GM12873 (cell line): Measurements from ENCODE around the gene AZIN2.

ENCODE experiments used
- TF ChIP-seq, protein P1 (sequence below): IDR thresholded peaks from 2 replicates; pipeline ENCODE4 v1.5.1; 2012; ENCODE audit warnings: low read depth, mild to moderate bottlenecking, moderate library complexity, low read length, control low read depth; ENCODE audit not compliant: insufficient read depth; ENCODE audit errors: missing control alignments

AZIN2 gene

DNA sequence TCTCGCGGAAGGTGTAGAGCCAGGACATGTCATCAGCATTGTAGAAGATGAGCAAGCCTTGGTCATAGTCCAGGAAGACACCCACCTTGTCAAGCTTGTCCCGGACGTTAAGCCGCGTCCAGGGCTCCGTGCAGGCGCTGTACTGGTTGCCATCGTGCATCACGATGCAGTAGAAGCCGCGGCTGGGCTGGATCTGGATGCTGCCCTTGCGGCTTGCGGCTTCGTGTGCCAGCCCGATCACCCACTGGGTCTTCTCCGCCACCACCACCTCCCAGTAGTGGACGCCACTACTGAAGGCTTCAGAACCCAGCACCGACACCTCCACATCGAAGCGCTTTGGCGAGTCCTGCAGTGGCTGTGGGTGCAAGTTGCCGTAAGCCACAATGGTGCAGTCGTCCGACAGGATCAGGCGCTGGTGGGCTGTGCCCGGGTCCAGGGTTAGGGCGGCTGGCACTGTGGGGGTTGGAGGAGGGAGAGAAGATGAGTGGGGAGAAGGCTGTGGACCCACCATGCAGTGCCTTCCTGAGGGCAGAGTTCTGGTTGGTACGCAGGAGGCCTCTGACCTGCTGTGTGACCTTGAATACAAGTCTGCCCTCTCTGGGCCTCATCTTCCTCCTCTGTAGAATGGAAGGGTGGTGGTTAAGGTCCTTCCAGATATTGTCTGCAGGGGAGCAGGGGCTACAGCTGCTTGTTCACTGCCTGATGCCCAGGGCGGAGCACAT, 66.5 kb downstream of the AZIN2 start:
- TF ChIP-seq, protein P1, sequence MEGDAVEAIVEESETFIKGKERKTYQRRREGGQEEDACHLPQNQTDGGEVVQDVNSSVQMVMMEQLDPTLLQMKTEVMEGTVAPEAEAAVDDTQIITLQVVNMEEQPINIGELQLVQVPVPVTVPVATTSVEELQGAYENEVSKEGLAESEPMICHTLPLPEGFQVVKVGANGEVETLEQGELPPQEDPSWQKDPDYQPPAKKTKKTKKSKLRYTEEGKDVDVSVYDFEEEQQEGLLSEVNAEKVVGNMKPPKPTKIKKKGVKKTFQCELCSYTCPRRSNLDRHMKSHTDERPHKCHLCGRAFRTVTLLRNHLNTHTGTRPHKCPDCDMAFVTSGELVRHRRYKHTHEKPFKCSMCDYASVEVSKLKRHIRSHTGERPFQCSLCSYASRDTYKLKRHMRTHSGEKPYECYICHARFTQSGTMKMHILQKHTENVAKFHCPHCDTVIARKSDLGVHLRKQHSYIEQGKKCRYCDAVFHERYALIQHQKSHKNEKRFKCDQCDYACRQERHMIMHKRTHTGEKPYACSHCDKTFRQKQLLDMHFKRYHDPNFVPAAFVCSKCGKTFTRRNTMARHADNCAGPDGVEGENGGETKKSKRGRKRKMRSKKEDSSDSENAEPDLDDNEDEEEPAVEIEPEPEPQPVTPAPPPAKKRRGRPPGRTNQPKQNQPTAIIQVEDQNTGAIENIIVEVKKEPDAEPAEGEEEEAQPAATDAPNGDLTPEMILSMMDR: no peak

DNA sequence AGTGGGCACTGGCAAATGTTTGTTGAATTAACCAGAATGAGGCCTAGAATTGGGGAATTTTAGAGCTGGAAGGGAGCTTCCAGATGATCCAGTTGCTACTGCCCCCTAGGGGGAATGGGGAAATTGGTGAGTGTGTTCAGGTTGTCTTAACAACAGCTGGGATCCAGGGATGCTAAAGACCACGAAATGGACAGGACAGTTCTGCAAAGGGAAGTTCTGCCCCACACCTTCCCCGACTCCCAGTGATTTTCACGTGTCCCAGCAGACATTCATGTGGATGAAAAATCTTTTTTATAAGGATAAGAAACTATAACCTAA, 67.0 kb downstream of the AZIN2 start:
- TF ChIP-seq, protein P1: peak; percentile 58

DNA sequence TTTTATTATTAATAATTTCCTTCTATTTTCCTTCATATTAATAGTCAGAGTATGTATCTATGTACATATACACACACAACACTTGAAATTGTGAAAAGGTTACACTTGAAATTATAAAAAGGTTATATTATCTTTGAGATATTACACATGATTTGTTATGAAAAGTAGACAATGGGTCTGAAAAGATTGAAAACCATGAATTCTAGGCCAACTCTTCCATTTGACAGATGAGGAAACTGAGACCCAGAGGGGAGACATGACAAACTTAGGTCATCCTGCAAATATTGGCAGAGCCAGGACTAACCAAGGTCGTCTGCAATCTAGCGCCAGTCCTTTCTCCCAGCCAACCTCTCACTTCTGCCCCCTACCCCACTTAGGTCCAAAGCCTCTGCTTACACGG, 67.7 kb downstream of the AZIN2 start:
- TF ChIP-seq, protein P1: no peak

DNA sequence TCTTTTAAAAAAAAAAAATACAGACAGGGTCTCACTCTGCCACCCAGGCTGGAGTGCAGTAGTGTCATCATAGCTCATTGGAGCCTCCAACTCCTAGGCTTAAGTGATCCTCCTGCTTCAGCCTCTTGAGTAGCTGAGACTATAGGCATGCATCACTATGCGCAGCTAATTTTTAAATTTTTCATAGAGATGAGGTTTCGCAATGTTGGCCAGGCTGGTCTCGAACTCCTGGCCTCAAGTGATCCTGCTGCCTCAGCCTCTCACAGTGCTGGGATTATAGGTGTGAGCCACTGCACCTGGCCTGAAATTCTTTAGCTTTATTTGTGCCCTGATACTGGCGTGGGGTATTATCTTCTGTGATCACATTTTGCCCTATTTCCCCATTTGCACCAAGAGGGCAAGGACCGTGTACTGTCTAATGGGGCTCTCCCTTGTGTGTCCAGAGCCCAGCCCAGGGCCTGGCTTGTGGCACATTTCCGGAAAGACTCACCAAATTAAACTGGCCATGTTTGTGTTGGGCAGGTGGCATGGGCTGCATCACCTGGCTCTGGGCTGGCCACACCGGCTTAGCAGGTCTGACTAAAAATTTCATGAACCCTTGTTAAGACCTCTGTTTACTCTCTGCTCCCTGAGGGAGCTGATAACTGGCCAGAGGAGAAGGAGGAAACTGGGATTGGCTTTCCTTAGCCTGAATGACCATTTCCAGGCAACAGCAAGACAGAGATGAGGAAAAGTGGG, 68.7 kb downstream of the AZIN2 start:
- TF ChIP-seq, protein P1: no peak

DNA sequence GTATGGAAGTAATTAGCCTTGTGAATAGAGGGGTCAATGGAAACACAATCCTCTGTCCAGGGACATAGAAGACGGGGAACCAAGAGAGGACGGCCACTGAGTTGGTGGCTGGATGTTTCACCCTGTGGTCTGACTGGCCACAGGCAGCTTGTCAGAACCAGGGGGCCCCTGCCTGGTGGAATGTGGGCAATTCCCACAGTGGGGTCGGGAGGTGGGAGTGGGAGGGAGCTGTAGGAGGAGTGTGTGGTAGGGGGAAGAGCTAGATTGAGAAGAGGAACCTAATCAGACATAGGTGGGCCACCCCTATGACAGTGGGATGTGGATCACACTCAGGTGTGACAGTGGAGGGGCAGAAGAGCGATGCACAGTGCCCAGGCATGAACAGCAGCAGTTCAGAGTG, 69.6 kb downstream of the AZIN2 start:
- TF ChIP-seq, protein P1: no peak

DNA sequence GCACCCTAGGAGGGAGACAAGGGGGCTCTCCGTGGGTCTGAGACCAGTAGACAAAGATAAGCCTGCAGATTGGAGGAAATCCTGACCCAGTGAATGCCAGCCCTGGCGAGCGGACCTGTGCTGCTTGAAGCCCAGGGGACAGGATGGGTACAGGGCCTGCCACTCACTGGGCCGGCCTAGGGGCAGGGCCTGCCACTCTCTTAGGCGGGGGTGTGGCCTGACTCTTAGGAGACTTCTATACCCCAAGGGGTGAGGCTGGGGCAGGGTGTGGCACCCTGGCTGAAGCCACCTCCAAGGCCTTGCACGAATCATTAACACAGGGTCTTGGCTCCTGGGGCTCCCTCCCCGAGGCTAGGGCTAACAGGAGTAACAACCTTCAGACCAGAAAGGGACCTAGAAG, 70.2 kb downstream of the AZIN2 start:
- TF ChIP-seq, protein P1: no peak

DNA sequence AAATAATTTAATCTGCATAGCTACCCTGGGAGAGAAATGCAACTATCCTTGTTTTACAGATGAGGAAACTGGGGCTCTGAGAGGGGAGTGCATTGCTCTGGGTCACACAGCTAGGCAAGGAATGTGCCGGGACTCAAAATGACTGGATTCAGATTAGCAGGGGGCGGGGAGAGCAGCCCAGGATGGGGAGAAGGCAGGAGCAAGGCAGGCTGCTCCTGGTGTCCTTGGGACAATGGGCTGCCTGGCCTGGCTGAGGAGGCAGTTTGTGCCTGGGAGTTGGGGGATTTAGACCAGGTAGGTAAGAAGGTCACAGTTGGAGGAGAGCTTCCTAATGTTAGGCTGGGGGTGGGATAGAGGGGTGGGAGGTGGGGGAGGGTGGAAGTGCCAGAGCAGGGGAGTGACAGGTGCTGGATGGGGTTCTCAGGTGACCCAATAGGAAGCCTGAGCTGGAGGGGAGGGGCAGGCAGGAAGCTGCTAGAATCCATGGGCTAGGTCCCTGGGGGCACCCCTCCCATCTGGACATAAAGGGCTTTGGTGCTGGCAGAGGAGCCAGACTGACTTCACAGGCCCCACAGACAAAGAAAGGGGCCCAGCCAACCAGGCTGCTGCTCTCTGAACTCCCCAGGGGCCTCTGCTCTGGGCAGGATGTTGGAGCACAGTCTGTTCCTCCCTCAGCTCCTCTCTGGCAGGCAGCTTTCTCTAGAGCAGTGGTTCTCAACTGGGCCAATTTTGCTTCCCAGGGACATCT, 71.9 kb downstream of the AZIN2 start:
- TF ChIP-seq, protein P1: no peak
